ENCODE results near the gene PARP15.

GRCh38 chr3:122678506-122678905 lies 101.1 kb downstream of the PARP15 start:
- TF ChIP-seq, protein P1, sequence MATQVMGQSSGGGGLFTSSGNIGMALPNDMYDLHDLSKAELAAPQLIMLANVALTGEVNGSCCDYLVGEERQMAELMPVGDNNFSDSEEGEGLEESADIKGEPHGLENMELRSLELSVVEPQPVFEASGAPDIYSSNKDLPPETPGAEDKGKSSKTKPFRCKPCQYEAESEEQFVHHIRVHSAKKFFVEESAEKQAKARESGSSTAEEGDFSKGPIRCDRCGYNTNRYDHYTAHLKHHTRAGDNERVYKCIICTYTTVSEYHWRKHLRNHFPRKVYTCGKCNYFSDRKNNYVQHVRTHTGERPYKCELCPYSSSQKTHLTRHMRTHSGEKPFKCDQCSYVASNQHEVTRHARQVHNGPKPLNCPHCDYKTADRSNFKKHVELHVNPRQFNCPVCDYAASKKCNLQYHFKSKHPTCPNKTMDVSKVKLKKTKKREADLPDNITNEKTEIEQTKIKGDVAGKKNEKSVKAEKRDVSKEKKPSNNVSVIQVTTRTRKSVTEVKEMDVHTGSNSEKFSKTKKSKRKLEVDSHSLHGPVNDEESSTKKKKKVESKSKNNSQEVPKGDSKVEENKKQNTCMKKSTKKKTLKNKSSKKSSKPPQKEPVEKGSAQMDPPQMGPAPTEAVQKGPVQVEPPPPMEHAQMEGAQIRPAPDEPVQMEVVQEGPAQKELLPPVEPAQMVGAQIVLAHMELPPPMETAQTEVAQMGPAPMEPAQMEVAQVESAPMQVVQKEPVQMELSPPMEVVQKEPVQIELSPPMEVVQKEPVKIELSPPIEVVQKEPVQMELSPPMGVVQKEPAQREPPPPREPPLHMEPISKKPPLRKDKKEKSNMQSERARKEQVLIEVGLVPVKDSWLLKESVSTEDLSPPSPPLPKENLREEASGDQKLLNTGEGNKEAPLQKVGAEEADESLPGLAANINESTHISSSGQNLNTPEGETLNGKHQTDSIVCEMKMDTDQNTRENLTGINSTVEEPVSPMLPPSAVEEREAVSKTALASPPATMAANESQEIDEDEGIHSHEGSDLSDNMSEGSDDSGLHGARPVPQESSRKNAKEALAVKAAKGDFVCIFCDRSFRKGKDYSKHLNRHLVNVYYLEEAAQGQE (IDR thresholded peaks at IDR 0.05; ENCODE audit: unreplicated experiment) = no peak
- TF ChIP-seq CTCF (conservative IDR thresholded peaks at IDR 0.05; ENCODE audit: low read depth in 2 of 2) (no peak), EZH2phosphoT487 (IDR thresholded peaks at IDR 0.05; ENCODE audit: unreplicated experiment) (no peak), POLR2AphosphoS5 (IDR thresholded peaks at IDR 0.05; ENCODE audit: low read depth) (no peak), ETS1 (IDR thresholded peaks at IDR 0.05) (no peak), EZH2 (IDR thresholded peaks at IDR 0.05; ENCODE audit: low read depth, unreplicated experiment) (no peak)
